Erythroblast (primary cell): ENCODE measurements around the gene SLC49A4.

Experiments
- GATA1 ChIP-seq: IDR thresholded peaks from 2 replicates; pipeline ENCODE4 v1.6.1; 2011; ENCODE audit warnings: low read depth, mild to moderate bottlenecking, control low read depth, low read length, moderate library complexity
- POLR2A ChIP-seq: IDR thresholded peaks from 2 replicates; pipeline ENCODE4 v1.6.1; 2011; ENCODE audit warnings: mild to moderate bottlenecking, low read length

DNA sequence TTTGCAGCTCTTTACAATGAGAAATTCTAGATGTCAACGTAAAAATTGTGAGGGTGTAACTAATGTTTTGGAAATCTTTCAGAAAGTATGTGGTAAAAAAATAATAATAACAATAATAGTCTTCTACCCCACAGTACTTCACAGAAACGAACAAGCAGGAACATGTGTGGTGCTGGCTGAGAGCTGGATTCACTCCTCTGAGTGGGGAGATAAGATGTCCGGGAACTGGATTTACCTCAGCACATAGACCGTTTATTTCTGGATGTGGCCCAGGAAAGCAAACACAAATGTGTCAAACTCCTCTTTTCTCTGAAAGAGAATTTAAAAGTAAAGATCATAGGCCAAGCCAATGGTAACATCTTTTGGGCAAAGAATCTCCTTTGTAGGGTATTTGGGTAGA is 103.4 kb downstream of the SLC49A4 start:
- TF ChIP-seq POLR2A (no peak), GATA1 (no peak)
